Neural cell (in vitro differentiated cells): Measurements from ENCODE around the gene GMDS. TPM values are rescaled to one million over a fixed set of nuclear protein-coding genes. Genes with fewer than 3 reads are reported as not detected.

Experiments
- H2AFZ ChIP-seq: fragments of 200-600, 300-800 bp; sonication (generic), shearing (Covaris generic); 2 replicates; pipeline ENCODE4 v1.6.0; 2014; ENCODE audit warnings: low read depth, mild to moderate bottlenecking, antibody characterized with exemption, low read length, moderate library complexity
- H3F3A ChIP-seq: fragments of 200-600 bp; shearing (Covaris generic); 2 replicates; pipeline ENCODE4 v1.6.1; 2016; ENCODE audit warnings: mild to moderate bottlenecking, moderate library complexity, mixed read lengths, antibody characterized with exemption, low read length; ENCODE audit not compliant: insufficient read depth, poor library complexity, severe bottlenecking
- H3K27ac ChIP-seq: fragments of 200-600, 300-800 bp; sonication (generic), shearing (Covaris generic); 2 replicates; pipeline ENCODE4 v1.5.1; 2014; ENCODE audit warnings: mild to moderate bottlenecking, low read length, moderate library complexity
- H3K27me3 ChIP-seq: fragments of 300-800, 200-600 bp; sonication (generic), shearing (Covaris generic); 2 replicates; pipeline ENCODE4 v1.6.0; 2014; ENCODE audit warnings: mild to moderate bottlenecking, low read depth, low read length, moderate library complexity; ENCODE audit not compliant: insufficient read depth
- H3K36me3 ChIP-seq: fragments of 300-800, 200-600 bp; sonication (generic), shearing (Covaris generic); 2 replicates; pipeline ENCODE4 v1.5.1; 2014; ENCODE audit warnings: mild to moderate bottlenecking, antibody characterized with exemption, low read length, moderate library complexity; ENCODE audit not compliant: insufficient read depth
- H3K4me2 ChIP-seq: fragments of 300-800, 200-600 bp; sonication (generic), shearing (Covaris generic); 2 replicates; pipeline ENCODE4 v1.6.0; 2014; ENCODE audit warnings: mild to moderate bottlenecking, low read length
- H3K4me3 ChIP-seq: fragments of 300-800, 200-600 bp; sonication (generic), shearing (Covaris generic); 2 replicates; pipeline ENCODE4 v1.5.1; 2014; ENCODE audit warnings: mild to moderate bottlenecking, low read length, moderate library complexity
- H3K79me2 ChIP-seq: fragments of 200-600 bp; shearing (Covaris generic); replicated peaks from 2 replicates; pipeline ENCODE4 v1.6.0; 2014; ENCODE audit warnings: mild to moderate bottlenecking, low read length, moderate library complexity; ENCODE audit not compliant: insufficient read depth
- H3K9ac ChIP-seq: fragments of 300-800, 200-600 bp; sonication (generic), shearing (Covaris generic); 2 replicates; pipeline ENCODE4 v1.6.1; 2016; ENCODE audit warnings: mild to moderate bottlenecking, low read length, mixed read lengths
- H3K9me2 ChIP-seq: fragments of 200-600 bp; shearing (Covaris generic); 2 replicates; pipeline ENCODE4 v1.6.1; 2016; ENCODE audit warnings: mild to moderate bottlenecking, low read length, mixed read lengths; ENCODE audit not compliant: insufficient read depth
- H3K9me3 ChIP-seq: fragments of 200-600, 300-800 bp; sonication (generic), shearing (Covaris generic); 2 replicates; pipeline ENCODE4 v1.6.1; 2016; ENCODE audit warnings: mild to moderate bottlenecking, mixed run types, low read length, moderate library complexity, mixed read lengths
- H4K20me1 ChIP-seq: fragments of 200-600 bp; shearing (Covaris generic); 2 replicates; pipeline ENCODE4 v1.6.1; 2016; ENCODE audit warnings: mild to moderate bottlenecking, mixed run types; ENCODE audit not compliant: insufficient read depth
- EP300 ChIP-seq: fragments of 450-650 bp; conservative IDR thresholded peaks from 2 replicates; pipeline ENCODE4 v1.6.1; 2014; ENCODE audit warnings: antibody characterized with exemption, mild to moderate bottlenecking, moderate library complexity; ENCODE audit not compliant: poor library complexity, severe bottlenecking
- EZH2 ChIP-seq: fragments of 200-600, 300-800 bp; shearing (Covaris generic), sonication (generic); IDR thresholded peaks from 2 replicates; pipeline ENCODE4 v1.6.1; 2014; ENCODE audit warnings: antibody characterized with exemption, low read length, borderline replicate concordance, mild to moderate bottlenecking; ENCODE audit not compliant: insufficient read depth, poor library complexity, severe bottlenecking
- MXI1 ChIP-seq: fragments of 450-650 bp; conservative IDR thresholded peaks from 2 replicates; pipeline ENCODE4 v1.6.1; 2014; ENCODE audit warnings: antibody characterized with exemption, mild to moderate bottlenecking; ENCODE audit not compliant: poor library complexity, severe bottlenecking
- POLR2AphosphoS5 ChIP-seq: IDR thresholded peaks from 2 replicates; pipeline ENCODE4 v1.6.1; 2012
- SMC3 ChIP-seq: fragments of 450-650 bp; conservative IDR thresholded peaks from 2 replicates; pipeline ENCODE4 v1.6.1; 2014; ENCODE audit warnings: antibody characterized with exemption, mild to moderate bottlenecking, moderate library complexity; ENCODE audit not compliant: poor library complexity
- TAF1 ChIP-seq: IDR thresholded peaks from 2 replicates; pipeline ENCODE4 v1.6.1; 2012; ENCODE audit warnings: low read depth
- polyA plus RNA-seq: library from polyadenylated mRNA; depleted of rRNA; stranded (reverse); fragments of >200 nt; gene quantifications from 2 replicates; pipeline ENCODE4 v1.2.3, GENCODE V29; 2014
- TF ChIP-seq, protein P1 (sequence below): fragments of 450-650 bp; IDR thresholded peaks from 2 replicates; pipeline ENCODE4 v1.5.1; 2014; ENCODE audit warnings: antibody characterized with exemption, mild to moderate bottlenecking, moderate library complexity; ENCODE audit not compliant: poor library complexity, severe bottlenecking
- TF ChIP-seq, protein P2 (sequence below): IDR thresholded peaks from 2 replicates; pipeline ENCODE4 v1.6.1; 2012; ENCODE audit warnings: borderline replicate concordance

Gene GMDS
- polyA plus RNA-seq, 1 donor from 2014 or later: 11.4 TPM

DNA sequence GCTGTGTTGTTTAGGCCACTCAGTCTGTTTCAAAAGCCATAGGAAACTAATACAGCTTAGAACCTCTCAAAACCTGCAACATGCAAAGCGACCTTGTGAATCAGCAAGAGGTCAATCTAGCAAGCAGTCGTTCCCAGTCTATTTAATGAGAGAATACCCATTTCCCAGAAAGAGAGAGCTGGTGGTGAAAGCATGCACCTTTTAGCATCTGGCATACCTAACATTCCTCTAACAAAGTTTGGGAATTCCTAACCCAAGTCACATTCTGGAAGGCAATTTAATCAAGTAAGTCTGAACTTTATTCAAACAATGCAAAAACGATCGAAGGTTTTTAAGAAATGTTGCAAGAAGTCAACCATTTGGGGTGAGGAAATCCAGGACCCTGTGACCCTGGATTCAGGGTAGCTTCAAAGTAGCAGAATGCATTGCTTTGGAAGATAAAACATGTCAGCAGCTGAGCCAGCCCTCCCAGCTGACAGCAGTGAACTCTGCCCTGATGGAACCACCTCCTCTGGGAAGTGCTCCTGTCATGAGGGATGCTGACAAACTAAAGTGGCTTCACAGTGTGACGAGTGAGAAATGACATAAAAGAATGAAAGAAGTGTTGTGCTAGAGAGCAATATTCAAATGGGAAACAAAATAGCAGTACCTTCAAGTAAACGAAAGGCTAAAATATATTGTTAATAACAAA, 104.8 kb downstream of the GMDS start:
- peak overlapping the region; percentile 33 for H3K4me3 ChIP-seq
- H3K9me3 ChIP-seq: no peaks in the 10 kb centered on the region
- peak overlapping the region; percentile 71 for H3K27ac ChIP-seq
- H3K36me3 ChIP-seq: no peaks in the 10 kb centered on the region
- H3K27me3 ChIP-seq: no peaks in the 10 kb centered on the region
- peak overlapping the region; percentile 30 for H3K9ac ChIP-seq
- no peaks in the 10 kb centered on the region for H3F3A ChIP-seq
- H4K20me1 ChIP-seq: no peaks in the 10 kb centered on the region
- TF ChIP-seq TAF1 (no peak), EP300 (peak; percentile 87), POLR2AphosphoS5 (peak; percentile 61), SMC3 (no peak)
- no peaks in the 10 kb centered on the region for H3K9me2 ChIP-seq
- H3K79me2 ChIP-seq: no peaks in the 10 kb centered on the region
- no peak overlapping the region for H2AFZ ChIP-seq
- H3K4me2 ChIP-seq: peak overlapping the region; percentile 20

GRCh38 chr6:2135401-2135800, 110.0 kb downstream of the GMDS start:
- Histone ChIP-seq H3K4me3 (no peak overlapping the region), H3F3A (no peaks in the 10 kb centered on the region), H3K9ac (no peak overlapping the region), H3K9me3 (no peaks in the 10 kb centered on the region), H2AFZ (no peak overlapping the region), H3K36me3 (no peaks in the 10 kb centered on the region), H3K79me2 (no peaks in the 10 kb centered on the region), H3K4me2 (no peak overlapping the region), H3K27ac (no peak overlapping the region), H3K9me2 (no peaks in the 10 kb centered on the region), H3K27me3 (no peaks in the 10 kb centered on the region), H4K20me1 (no peaks in the 10 kb centered on the region)
- no peak for TF ChIP-seq SMC3
- TF ChIP-seq, protein P1, sequence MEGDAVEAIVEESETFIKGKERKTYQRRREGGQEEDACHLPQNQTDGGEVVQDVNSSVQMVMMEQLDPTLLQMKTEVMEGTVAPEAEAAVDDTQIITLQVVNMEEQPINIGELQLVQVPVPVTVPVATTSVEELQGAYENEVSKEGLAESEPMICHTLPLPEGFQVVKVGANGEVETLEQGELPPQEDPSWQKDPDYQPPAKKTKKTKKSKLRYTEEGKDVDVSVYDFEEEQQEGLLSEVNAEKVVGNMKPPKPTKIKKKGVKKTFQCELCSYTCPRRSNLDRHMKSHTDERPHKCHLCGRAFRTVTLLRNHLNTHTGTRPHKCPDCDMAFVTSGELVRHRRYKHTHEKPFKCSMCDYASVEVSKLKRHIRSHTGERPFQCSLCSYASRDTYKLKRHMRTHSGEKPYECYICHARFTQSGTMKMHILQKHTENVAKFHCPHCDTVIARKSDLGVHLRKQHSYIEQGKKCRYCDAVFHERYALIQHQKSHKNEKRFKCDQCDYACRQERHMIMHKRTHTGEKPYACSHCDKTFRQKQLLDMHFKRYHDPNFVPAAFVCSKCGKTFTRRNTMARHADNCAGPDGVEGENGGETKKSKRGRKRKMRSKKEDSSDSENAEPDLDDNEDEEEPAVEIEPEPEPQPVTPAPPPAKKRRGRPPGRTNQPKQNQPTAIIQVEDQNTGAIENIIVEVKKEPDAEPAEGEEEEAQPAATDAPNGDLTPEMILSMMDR: no peak
- TF ChIP-seq MXI1: no peak
- TF ChIP-seq, protein P2, sequence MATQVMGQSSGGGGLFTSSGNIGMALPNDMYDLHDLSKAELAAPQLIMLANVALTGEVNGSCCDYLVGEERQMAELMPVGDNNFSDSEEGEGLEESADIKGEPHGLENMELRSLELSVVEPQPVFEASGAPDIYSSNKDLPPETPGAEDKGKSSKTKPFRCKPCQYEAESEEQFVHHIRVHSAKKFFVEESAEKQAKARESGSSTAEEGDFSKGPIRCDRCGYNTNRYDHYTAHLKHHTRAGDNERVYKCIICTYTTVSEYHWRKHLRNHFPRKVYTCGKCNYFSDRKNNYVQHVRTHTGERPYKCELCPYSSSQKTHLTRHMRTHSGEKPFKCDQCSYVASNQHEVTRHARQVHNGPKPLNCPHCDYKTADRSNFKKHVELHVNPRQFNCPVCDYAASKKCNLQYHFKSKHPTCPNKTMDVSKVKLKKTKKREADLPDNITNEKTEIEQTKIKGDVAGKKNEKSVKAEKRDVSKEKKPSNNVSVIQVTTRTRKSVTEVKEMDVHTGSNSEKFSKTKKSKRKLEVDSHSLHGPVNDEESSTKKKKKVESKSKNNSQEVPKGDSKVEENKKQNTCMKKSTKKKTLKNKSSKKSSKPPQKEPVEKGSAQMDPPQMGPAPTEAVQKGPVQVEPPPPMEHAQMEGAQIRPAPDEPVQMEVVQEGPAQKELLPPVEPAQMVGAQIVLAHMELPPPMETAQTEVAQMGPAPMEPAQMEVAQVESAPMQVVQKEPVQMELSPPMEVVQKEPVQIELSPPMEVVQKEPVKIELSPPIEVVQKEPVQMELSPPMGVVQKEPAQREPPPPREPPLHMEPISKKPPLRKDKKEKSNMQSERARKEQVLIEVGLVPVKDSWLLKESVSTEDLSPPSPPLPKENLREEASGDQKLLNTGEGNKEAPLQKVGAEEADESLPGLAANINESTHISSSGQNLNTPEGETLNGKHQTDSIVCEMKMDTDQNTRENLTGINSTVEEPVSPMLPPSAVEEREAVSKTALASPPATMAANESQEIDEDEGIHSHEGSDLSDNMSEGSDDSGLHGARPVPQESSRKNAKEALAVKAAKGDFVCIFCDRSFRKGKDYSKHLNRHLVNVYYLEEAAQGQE: no peak
- TF ChIP-seq EZH2: no peak
- no peak for TF ChIP-seq TAF1
- no peak for TF ChIP-seq POLR2AphosphoS5

GRCh38 chr6:2134554-2134953, 110.9 kb downstream of the GMDS start:
- no peaks in the 10 kb centered on the region for H3F3A ChIP-seq
- H3K4me3 ChIP-seq: no peak overlapping the region
- H3K79me2 ChIP-seq: no peaks in the 10 kb centered on the region
- TF ChIP-seq POLR2AphosphoS5 (no peak), MXI1 (no peak), TAF1 (no peak), EP300 (no peak), SMC3 (no peak)
- TF ChIP-seq, protein P2: no peak
- H3K9me3 ChIP-seq: no peaks in the 10 kb centered on the region
- H3K9me2 ChIP-seq: no peaks in the 10 kb centered on the region
- H2AFZ ChIP-seq: no peak overlapping the region
- no peaks in the 10 kb centered on the region for H4K20me1 ChIP-seq
- H3K36me3 ChIP-seq: no peaks in the 10 kb centered on the region
- H3K4me2 ChIP-seq: no peak overlapping the region
- no peak overlapping the region for H3K27ac ChIP-seq
- H3K9ac ChIP-seq: no peak overlapping the region
- H3K27me3 ChIP-seq: no peaks in the 10 kb centered on the region
